Fibroblast of villous mesenchyme (primary cell): Measurements from ENCODE around the gene STRAP. TPM values are rescaled to one million over a fixed set of nuclear protein-coding genes. Genes with fewer than 3 reads are reported as not detected.

ENCODE experiments used
- DNase-seq: peaks from one replicate; pipeline ENCODE4 v3.0.0-alpha.2; 2010; ENCODE audit warnings: low read depth
- H3K4me3 ChIP-seq: 2 replicates; pipeline ENCODE4 v1.5.1; 2011; ENCODE audit warnings: low read depth, mild to moderate bottlenecking, low read length
- total RNA-seq: library from RNA; depleted of rRNA; stranded (reverse); fragments of >200 nt; gene quantifications from 2 replicates; pipeline ENCODE4 v1.2.3, GENCODE V29; 2012
- TF ChIP-seq, protein P1 (sequence below): IDR thresholded peaks from 2 replicates; pipeline ENCODE4 v1.5.1; 2012; ENCODE audit warnings: low read depth, mild to moderate bottlenecking, low read length; ENCODE audit not compliant: insufficient read depth

STRAP gene
- total RNA-seq, 1 donor: 93.3 TPM

DNA sequence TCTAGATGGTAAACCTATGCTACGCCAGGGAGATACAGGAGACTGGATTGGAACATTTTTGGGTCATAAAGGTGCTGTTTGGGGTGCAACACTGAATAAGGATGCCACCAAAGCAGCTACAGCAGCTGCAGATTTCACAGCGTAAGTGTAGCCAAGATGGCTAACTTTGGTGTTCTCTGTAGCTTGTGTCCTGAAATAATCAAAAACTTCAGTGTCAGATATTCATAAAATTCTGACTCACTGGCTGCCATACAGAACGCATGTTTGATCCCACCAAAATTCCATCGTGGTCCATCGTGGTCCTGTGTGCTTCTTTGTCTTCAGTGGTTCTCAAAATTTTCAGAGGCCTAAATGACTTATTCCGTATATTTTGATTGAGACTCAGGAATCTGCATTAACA lies 1.3 kb downstream of the STRAP start:
- peak; percentile 29 for DNase-seq
- H3K4me3 ChIP-seq: peak overlapping the region; percentile 98
- TF ChIP-seq, protein P1, sequence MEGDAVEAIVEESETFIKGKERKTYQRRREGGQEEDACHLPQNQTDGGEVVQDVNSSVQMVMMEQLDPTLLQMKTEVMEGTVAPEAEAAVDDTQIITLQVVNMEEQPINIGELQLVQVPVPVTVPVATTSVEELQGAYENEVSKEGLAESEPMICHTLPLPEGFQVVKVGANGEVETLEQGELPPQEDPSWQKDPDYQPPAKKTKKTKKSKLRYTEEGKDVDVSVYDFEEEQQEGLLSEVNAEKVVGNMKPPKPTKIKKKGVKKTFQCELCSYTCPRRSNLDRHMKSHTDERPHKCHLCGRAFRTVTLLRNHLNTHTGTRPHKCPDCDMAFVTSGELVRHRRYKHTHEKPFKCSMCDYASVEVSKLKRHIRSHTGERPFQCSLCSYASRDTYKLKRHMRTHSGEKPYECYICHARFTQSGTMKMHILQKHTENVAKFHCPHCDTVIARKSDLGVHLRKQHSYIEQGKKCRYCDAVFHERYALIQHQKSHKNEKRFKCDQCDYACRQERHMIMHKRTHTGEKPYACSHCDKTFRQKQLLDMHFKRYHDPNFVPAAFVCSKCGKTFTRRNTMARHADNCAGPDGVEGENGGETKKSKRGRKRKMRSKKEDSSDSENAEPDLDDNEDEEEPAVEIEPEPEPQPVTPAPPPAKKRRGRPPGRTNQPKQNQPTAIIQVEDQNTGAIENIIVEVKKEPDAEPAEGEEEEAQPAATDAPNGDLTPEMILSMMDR: no peak

DNA sequence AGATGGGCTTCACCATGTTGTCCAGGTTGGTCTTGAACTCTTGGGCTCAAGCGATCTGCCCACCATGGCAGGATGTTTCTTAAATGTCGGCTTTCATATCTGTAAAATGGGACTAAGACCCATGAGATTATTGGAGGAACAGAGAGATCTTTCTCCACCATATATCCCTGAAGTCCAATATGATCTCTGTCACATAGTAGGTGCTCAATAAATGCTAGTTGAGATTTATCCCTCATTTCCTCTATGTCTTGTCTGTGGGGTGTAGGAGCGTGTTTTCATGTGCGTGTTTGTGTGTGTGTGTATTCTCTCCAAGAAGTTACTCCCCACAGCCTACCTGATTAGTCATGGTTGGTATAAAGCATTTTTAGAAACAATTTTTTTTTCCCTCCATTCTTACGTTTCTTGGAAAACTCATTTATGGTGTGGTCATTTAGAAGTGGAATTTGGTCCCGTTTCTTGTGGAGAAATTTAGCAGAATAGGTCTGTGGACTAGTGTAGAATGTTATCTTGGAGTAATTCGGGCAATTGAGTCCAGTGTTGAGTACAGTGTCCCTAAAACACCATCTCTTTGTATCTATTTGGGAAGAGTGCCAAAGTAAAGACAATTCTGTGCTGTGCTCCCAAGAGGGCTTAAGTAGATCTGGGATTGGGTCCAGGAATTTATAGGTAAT lies 4.3 kb downstream of the STRAP start:
- H3K4me3 ChIP-seq: no peak overlapping the region
- DNase-seq: no peak
- TF ChIP-seq, protein P1: no peak

DNA sequence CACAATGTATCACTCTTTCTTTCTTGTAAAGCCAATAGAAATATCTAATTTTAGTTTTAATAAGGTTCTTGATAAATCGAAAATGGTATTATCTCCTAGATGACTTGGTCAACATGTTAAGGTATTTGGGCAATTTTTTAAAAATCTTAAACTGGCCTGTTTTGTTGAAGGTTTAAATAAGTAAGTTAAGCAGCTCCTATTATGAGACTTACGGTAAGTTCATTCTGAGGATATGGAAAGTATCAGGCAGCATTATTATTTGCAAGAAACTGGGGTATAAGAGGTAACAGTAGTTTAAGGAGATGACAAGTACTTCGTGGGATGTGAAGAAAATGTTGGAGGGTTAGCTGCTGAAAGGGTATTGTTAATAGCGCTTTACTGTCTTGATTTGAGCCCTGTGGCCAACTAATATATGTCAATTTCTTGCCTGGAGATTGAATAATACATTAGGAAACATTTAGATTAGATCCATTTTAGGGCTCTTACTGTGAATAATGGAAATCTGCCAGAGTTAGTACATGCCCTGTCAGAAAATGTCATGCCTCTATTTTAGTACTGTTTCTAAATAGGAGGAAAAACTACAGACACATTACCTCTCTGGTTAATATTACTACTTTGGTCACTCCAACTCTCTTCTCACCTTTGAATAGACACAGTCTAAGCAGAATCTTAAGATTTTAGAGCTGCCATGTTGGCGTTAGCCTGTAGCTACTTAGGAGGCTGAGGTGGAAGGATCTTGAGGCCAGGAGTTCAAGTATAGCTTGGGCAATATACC lies 5.0 kb downstream of the STRAP start:
- no peak overlapping the region for H3K4me3 ChIP-seq
- TF ChIP-seq, protein P1: no peak
- DNase-seq: no peak

DNA sequence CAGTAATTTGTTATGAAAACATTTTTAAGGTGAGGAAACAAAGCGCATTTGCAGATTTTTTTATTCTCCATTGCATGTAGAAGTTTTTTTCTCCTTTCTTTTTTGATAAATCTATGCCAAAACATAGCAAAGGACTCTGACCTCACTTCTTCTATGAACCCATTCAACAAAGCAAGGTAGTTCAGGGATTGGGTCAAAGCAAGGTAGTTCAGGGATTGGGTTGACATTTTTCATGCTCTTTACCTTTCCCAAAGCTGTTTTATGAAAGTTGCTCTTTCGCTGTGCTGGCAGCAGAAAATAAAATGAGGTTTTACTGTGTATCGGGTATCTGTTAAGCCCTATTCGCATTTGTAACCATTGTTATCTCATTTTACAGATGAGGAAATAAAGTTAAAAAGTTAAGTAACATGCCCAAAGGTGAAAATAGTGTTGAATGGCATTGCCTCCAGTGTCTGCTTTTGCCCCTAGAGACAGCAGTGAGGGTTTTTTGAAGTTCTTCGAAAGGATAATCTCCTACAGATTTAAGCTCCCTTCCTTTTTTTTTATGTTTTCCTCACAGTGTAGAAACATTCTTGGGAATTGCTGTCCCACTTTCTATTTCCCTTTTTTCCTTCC lies 10.6 kb downstream of the STRAP start:
- DNase-seq: no peak
- TF ChIP-seq, protein P1: no peak
- no peak overlapping the region for H3K4me3 ChIP-seq

DNA sequence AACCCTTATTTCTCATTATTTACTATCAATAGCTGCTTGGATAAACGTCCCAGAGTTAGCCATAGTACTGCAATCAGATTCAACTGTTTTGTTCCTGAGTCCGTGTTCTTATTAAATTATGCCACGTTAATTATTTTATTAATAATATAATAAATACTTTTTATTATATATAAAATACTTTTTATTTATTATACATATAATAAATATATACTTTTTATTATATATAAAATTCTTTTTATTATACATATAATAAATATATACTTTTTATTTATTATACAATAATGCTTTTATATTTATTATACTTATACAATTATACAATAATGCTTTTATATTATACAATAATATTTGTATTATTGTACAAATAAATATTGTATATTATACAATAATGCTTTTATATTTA lies 11.1 kb downstream of the STRAP start:
- DNase-seq: no peak
- TF ChIP-seq, protein P1: no peak
- H3K4me3 ChIP-seq: no peak overlapping the region

DNA sequence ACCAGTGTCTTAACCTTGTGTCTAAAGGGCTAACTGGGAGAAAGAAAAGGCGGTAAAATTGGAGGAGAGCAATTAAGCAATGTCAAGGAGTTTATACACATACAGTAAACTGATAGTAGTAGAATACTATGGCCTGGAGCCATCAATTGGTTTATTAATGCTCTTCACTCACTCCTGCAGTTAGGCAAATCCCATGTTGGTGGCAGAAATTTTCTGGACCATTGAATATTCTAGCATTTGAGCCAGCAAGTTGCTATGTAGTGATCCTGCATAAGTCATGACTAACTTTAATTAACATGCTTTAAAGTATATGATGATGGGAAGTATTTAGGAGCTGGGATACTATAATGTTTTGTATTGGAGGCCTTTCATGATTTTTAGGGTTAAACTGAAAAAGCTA lies 14.7 kb downstream of the STRAP start:
- H3K4me3 ChIP-seq: no peak overlapping the region
- DNase-seq: no peak
- TF ChIP-seq, protein P1: no peak
